H1 (cell line): ENCODE measurements around the gene CAMK2B. TPM values are rescaled to one million over a fixed set of nuclear protein-coding genes. Genes with fewer than 3 reads are reported as not detected.

Source experiments
- CTCF ChIA-PET: fragments of 300-600 bp; sonication (Branson Sonifier 250); formaldehyde crosslinking; loops from one replicate; lab custom pipeline; 2021; ENCODE audit not compliant: partially characterized antibody; lab: Charles Lee
- POLR2A ChIA-PET: fragments of 300-600 bp; sonication (Branson Sonifier 250); formaldehyde crosslinking; loops from one replicate; lab custom pipeline; 2021; ENCODE audit warnings: inconsistent platforms; ENCODE audit not compliant: partially characterized antibody; lab: Charles Lee
- DNase-seq, 2 experiments: peaks; one replicate each; pipeline versions ENCODE4 v3.0.0 to v3.0.0-alpha.2; 2010 to 2022; ENCODE audit warnings: low spot score in 2 of 2, low read depth in 1 of 2, mixed read lengths in 1 of 2
- FAIRE-seq: peaks from 2 replicates; lab custom pipeline; 2011; peaks lifted over from hg19 to GRCh38; lab: Jason Lieb, UNC
- H2AFZ ChIP-seq: 2 replicates; pipeline ENCODE4 v1.8.1; 2012; ENCODE audit warnings: low read length, inconsistent platforms
- H2AK5ac ChIP-seq: 2 replicates; pipeline ENCODE4 v1.6.1; 2013; ENCODE audit warnings: low read depth, low read length
- H2BK120ac ChIP-seq: replicated peaks from 2 replicates; pipeline ENCODE3; 2013; ENCODE audit warnings: low read depth, low read length, inconsistent platforms
- H2BK12ac ChIP-seq: 2 replicates; pipeline ENCODE4 v1.6.1; 2013; ENCODE audit warnings: low read depth, low read length
- H2BK15ac ChIP-seq: 2 replicates; pipeline ENCODE4 v1.6.1; 2013; ENCODE audit warnings: low read length
- H2BK20ac ChIP-seq: 2 replicates; pipeline ENCODE4 v1.6.1; 2013; ENCODE audit warnings: low read length
- H2BK5ac ChIP-seq: 2 replicates; pipeline ENCODE4 v1.6.1; 2013; ENCODE audit warnings: low read depth, low read length
- H3K14ac ChIP-seq: 2 replicates; pipeline ENCODE4 v1.6.1; 2013; ENCODE audit warnings: inconsistent platforms; ENCODE audit not compliant: insufficient read length
- H3K18ac ChIP-seq: 2 replicates; pipeline ENCODE4 v1.6.1; 2013; ENCODE audit warnings: low read length; ENCODE audit errors: extremely low read depth
- H3K23ac ChIP-seq: 2 replicates; pipeline ENCODE4 v1.6.1; 2013; ENCODE audit warnings: inconsistent platforms; ENCODE audit not compliant: insufficient read length
- H3K23me2 ChIP-seq: 2 replicates; pipeline ENCODE4 v1.6.1; 2013; ENCODE audit warnings: low read depth, low read length
- H3K27ac ChIP-seq: 2 replicates; pipeline ENCODE4 v1.6.1; 2011; ENCODE audit warnings: low read depth, low read length, inconsistent platforms
- H3K27me3 ChIP-seq, 4 experiments: replicated peaks in 1 of 4; 1 replicate in 1 of 4; 2 replicates in 3 of 4; pipeline versions ENCODE4 v1.6.1 to v1.8.1; 2011 to 2013; ENCODE audit warnings: low read length in 3 of 4, mild to moderate bottlenecking in 3 of 4, inconsistent platforms in 2 of 4, mixed read lengths in 2 of 4, moderate library complexity in 1 of 4; ENCODE audit not compliant: control insufficient read depth in 3 of 4, insufficient read depth in 3 of 4; ENCODE audit errors: extremely low read depth in 1 of 4
- H3K36me3 ChIP-seq, 4 experiments: 2 replicates each; pipeline versions ENCODE4 v1.6.1 to v1.8.1; 2011 to 2013; ENCODE audit warnings: mild to moderate bottlenecking in 4 of 4, low read length in 3 of 4, moderate library complexity in 2 of 4, control low read depth in 1 of 4, inconsistent platforms in 1 of 4; ENCODE audit not compliant: insufficient read depth in 4 of 4, control insufficient read depth in 2 of 4
- H3K4ac ChIP-seq: replicated peaks from 2 replicates; pipeline ENCODE3; 2013; ENCODE audit warnings: low read length, low read depth, mixed read lengths, inconsistent platforms; ENCODE audit not compliant: insufficient read length
- H3K4me1 ChIP-seq, 4 experiments: replicated peaks in 1 of 4; 1 replicate in 1 of 4; 2 replicates in 3 of 4; pipeline versions ENCODE4 v1.6.1 to v1.8.1; 2011 to 2013; ENCODE audit warnings: low read length in 3 of 4, inconsistent platforms in 2 of 4, mixed read lengths in 1 of 4; ENCODE audit not compliant: insufficient read depth in 4 of 4, control insufficient read depth in 3 of 4
- H3K4me2 ChIP-seq, 2 experiments: 2 replicates each; pipeline versions ENCODE4 v1.6.1 to v1.8.1; 2011 to 2013; ENCODE audit warnings: low read depth in 2 of 2, low read length in 2 of 2, control low read depth in 1 of 2, inconsistent platforms in 1 of 2, mild to moderate bottlenecking in 1 of 2; ENCODE audit not compliant: insufficient read depth in 1 of 2
- H3K4me3 ChIP-seq, 4 experiments: fragments of 200-600, 300-600 bp in 1 of 4; sonication (generic), shearing (Covaris generic), sonication (Bioruptor Twin) in 1 of 4; 2 replicates each; pipeline versions ENCODE4 v1.5.1 to v1.8.1; 2011 to 2016; ENCODE audit warnings: low read length in 4 of 4, low read depth in 3 of 4, control low read depth in 2 of 4, inconsistent platforms in 2 of 4, mild to moderate bottlenecking in 2 of 4, mixed read lengths in 1 of 4, moderate library complexity in 1 of 4; ENCODE audit not compliant: insufficient read depth in 2 of 4; ENCODE audit errors: extremely low read depth in 1 of 4
- H3K56ac ChIP-seq: replicated peaks from 2 replicates; pipeline ENCODE3; 2013; ENCODE audit warnings: low read depth, mild to moderate bottlenecking, mixed read lengths, low read length, inconsistent platforms; ENCODE audit not compliant: insufficient read length
- H3K79me1 ChIP-seq: 2 replicates; pipeline ENCODE4 v1.6.1; 2013; ENCODE audit warnings: low read depth, low read length, control low read depth
- H3K79me2 ChIP-seq, 2 experiments: 2 replicates each; pipeline versions ENCODE4 v1.6.1 to v1.8.1; 2012 to 2013; ENCODE audit warnings: low read length in 2 of 2, mild to moderate bottlenecking in 2 of 2, inconsistent platforms in 1 of 2; ENCODE audit not compliant: insufficient read depth in 2 of 2, control insufficient read depth in 1 of 2
- H3K9ac ChIP-seq, 4 experiments: replicated peaks in 1 of 4; 1 replicate in 1 of 4; 2 replicates in 3 of 4; pipeline versions ENCODE4 v1.6.1 to v1.8.1; 2011 to 2013; ENCODE audit warnings: low read depth in 3 of 4, low read length in 3 of 4, control low read depth in 2 of 4, mild to moderate bottlenecking in 2 of 4, moderate library complexity in 2 of 4, inconsistent platforms in 1 of 4; ENCODE audit errors: extremely low read depth in 1 of 4
- H3K9me3 ChIP-seq, 2 experiments: 2 replicates each; pipeline versions ENCODE4 v1.6.1 to v1.8.1; 2012 to 2013; ENCODE audit warnings: mild to moderate bottlenecking in 2 of 2, moderate library complexity in 2 of 2, control low read depth in 1 of 2, inconsistent platforms in 1 of 2, low read depth in 1 of 2, low read length in 1 of 2, mixed read lengths in 1 of 2; ENCODE audit not compliant: insufficient read depth in 2 of 2
- H4K20me1 ChIP-seq, 2 experiments: replicated peaks in 1 of 2; 2 replicates each; pipeline versions ENCODE3 to v1.8.1; 2011 to 2013; ENCODE audit warnings: inconsistent platforms in 2 of 2, low read length in 2 of 2, mild to moderate bottlenecking in 1 of 2; ENCODE audit not compliant: insufficient read depth in 2 of 2, control insufficient read depth in 1 of 2
- H4K5ac ChIP-seq: 2 replicates; pipeline ENCODE4 v1.6.1; 2013; ENCODE audit warnings: low read length, low read depth, mixed read lengths, inconsistent platforms; ENCODE audit not compliant: insufficient read length
- H4K8ac ChIP-seq: 2 replicates; pipeline ENCODE4 v1.8.0; 2013; ENCODE audit warnings: mild to moderate bottlenecking, moderate library complexity, low read length, inconsistent platforms; ENCODE audit not compliant: insufficient read depth; ENCODE audit errors: extremely low read depth
- H4K91ac ChIP-seq: replicated peaks from 2 replicates; pipeline ENCODE3; 2013; ENCODE audit warnings: low read length, mixed read lengths, inconsistent platforms; ENCODE audit not compliant: insufficient read length
- KDM5A ChIP-seq: fragments of 200-600 bp; IDR thresholded peaks from 2 replicates; pipeline ENCODE4 v1.7.1; 2012; ENCODE audit warnings: mild to moderate bottlenecking, low read length, inconsistent platforms, mixed read lengths
- whole genome bisulfite sequencing, 2 experiments: shearing (Covaris generic) in 1 of 2; methylation state at CpG; one replicate each; pipeline versions ENCODE4 v1.1.6 to v1.1.7; 2013 to 2015; ENCODE audit warnings: low lambda C conversion rate in 2 of 2, mixed read lengths in 2 of 2, inconsistent platforms in 1 of 2, low coverage in 1 of 2, missing lambda C conversion rate in 1 of 2; ENCODE audit not compliant: insufficient replicate concordance in 2 of 2, insufficient coverage in 1 of 2, insufficient read length in 1 of 2; ENCODE audit errors: extremely low coverage in 1 of 2, missing lambda C conversion rate in 1 of 2; 5-methylcytosine and 5-hydroxymethylcytosine counted together
- polyA plus RNA-seq, 7 experiments: library from polyadenylated mRNA; depleted of rRNA in 3 of 7; stranded (reverse) in 5 of 7; unstranded in 2 of 7; fragments of >200 nt in 5 of 7; fragments of 200-250 nt in 2 of 7; gene quantifications; 1 replicate in 5 of 7; 2 replicates in 1 of 7; 4 replicates in 1 of 7; pipeline versions ENCODE4 v1.2.1 to v1.2.3, GENCODE V29; 2011 to 2013; ENCODE audit warnings: missing spikeins in 2 of 7, mixed read lengths in 2 of 7
- total RNA-seq: library from RNA; stranded (reverse); fragmentation: NEBNext Ultra II Directional; extraction: Animal tissue kit (Norgen Biotek cat#: 25700); gene quantifications from 2 replicates; pipeline ENCODE4 v1.2.1, GENCODE V29; 2021
- TF ChIP-seq, protein P1 (sequence below): IDR thresholded peaks from 2 replicates; pipeline ENCODE4 v1.6.1; 2012; ENCODE audit warnings: low read length, inconsistent platforms

Gene CAMK2B
- total and polyA plus RNA-seq, 2 of the 8 experiments (the other 6 are each of a cell fraction or from before 2014, with no cell fraction given), result 0.05 to 0.15 TPM

GRCh38 chr7:44276571-44277221 lies 48.7 kb downstream of the CAMK2B start:
- Histone ChIP-seq H3K79me2 (no peaks in the 10 kb centered on the region), H2BK12ac (no peak overlapping the region), H3K14ac (no peak overlapping the region), H2AK5ac (no peak overlapping the region), H3K36me3 (no peaks in the 10 kb centered on the region), H3K56ac (no peak overlapping the region), H4K8ac (no peak overlapping the region), H2BK120ac (no peak overlapping the region), H3K27ac (no peak overlapping the region), H2BK15ac (no peak overlapping the region), H3K4me3 (peak overlapping the region in 3 of 4 experiments; percentile 19 to 52 (median 25); a peak in 3 of 8 replicates), H3K9me3 (no peaks in the 10 kb centered on the region), H3K23ac (no peak overlapping the region), H2AFZ (no peak overlapping the region), H3K27me3 (peaks cover 0 to 25% (median 17%) of the 10 kb centered on the region in 4 experiments; a peak in 5 of 7 replicates), H3K9ac (no peak overlapping the region; a peak in 1 of 7 replicates), H3K79me1 (no peaks in the 10 kb centered on the region), H4K5ac (no peak overlapping the region), H3K4ac (no peak overlapping the region), H2BK20ac (no peak overlapping the region), H3K18ac (no peak overlapping the region), H4K20me1 (peaks cover 0 to 3% of the 10 kb centered on the region in 2 experiments), H3K23me2 (no peaks in the 10 kb centered on the region; the same call in 1 of the 2 replicates), H3K4me2 (peak overlapping the region; percentile 43 to 61), H2BK5ac (no peak overlapping the region), H3K4me1 (peaks cover 0 to 10% (median 5%) of the 10 kb centered on the region in 4 experiments; a peak in 5 of 7 replicates), H4K91ac (no peak overlapping the region)
- DNase-seq (no peak), FAIRE-seq (no peak)
- 87% methylated on average over 16 of the region's 20 CpGs; no CpG with 5 or more reads in 1 of the 2 experiments for WGBS, 2 experiments
- CTCF ChIA-PET, result interaction anchor here (1.0 to 2.2 kb wide), 5 partner anchors 9 to 289 kb away, joined by 3 to 9 read pairs (median 4); no protein-coding TSS in a partner anchor
- POLR2A ChIA-PET, result interaction anchor here (1.4 kb wide), 1 partner anchor 15 kb away, joined by 3 read pairs; no protein-coding TSS in a partner anchor
- TF ChIP-seq, protein P1, sequence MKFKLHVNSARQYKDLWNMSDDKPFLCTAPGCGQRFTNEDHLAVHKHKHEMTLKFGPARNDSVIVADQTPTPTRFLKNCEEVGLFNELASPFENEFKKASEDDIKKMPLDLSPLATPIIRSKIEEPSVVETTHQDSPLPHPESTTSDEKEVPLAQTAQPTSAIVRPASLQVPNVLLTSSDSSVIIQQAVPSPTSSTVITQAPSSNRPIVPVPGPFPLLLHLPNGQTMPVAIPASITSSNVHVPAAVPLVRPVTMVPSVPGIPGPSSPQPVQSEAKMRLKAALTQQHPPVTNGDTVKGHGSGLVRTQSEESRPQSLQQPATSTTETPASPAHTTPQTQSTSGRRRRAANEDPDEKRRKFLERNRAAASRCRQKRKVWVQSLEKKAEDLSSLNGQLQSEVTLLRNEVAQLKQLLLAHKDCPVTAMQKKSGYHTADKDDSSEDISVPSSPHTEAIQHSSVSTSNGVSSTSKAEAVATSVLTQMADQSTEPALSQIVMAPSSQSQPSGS, result no peak
- no peak for TF ChIP-seq KDM5A
